GM19324 (cell line): ENCODE measurements around the gene DNAH6.

ENCODE experiments used
- ATAC-seq: cut with Tn5 transposase; IDR thresholded peaks from one replicate; pipeline ENCODE4 v1.9.1; 2021; ENCODE audit warnings: mild to moderate bottlenecking, moderate library complexity; ENCODE audit not compliant: unreplicated experiment, low FRiP score

Gene DNAH6

DNA sequence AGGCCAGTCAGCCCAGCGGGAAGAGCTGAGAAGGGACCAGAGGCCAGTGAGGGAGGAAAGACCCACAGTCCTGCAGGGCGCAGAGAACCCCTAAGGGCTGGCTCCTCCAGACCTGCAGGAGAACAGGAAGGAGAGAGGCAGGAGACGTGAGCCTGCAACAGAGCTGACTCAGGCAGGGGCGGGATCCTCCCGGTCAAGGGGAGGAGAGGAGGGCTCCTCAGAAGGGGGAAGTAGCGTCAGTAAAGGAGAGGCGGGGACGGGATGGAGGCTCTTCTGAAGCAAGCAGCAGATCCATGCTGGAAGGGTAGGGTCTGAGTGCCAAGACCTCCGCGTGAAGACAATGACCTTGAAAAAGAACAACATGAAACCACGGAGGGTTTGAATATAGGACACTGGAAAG lies 313.8 kb downstream of the DNAH6 start:
- no peak for ATAC-seq

DNA sequence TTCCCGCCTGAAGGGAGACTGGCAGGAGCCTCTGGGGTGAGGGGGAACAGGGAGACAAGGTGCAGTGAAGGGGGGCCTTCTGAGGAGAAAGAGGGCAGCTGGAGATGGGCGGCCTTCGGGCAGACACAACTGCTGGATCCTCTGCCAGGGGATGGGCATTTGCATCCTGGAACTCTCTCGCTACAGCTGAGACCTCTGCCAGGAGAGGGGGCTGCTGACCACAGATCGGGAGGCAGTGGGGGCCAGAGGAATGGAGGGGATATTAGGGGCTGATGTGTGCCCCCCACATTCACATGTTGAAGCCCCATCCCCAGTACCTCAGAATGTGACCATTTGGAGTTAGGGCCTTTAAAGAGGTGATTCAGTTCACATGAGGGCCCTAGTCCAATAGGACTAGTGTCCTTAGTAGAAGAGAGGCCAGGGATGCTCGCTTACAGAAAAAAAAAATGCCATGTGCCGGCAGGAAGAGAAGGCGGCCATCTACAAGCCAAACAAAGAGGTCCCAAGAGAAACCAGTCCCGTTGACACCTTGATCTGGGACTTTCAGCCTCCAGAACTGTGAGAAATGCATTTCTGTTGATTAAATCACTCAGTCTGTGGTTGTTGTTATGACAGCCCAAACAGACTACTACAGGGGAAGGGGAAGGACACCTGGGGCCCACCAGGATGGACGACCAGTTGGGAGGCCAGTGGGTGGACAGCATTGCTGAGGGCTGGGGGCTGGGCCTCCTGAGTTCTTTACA lies 314.6 kb downstream of the DNAH6 start:
- no peak for ATAC-seq

- no peak for ATAC-seq
Measured at GRCh38 chr2:84832772-84833461, 316.6 kb downstream of the DNAH6 start.

DNA sequence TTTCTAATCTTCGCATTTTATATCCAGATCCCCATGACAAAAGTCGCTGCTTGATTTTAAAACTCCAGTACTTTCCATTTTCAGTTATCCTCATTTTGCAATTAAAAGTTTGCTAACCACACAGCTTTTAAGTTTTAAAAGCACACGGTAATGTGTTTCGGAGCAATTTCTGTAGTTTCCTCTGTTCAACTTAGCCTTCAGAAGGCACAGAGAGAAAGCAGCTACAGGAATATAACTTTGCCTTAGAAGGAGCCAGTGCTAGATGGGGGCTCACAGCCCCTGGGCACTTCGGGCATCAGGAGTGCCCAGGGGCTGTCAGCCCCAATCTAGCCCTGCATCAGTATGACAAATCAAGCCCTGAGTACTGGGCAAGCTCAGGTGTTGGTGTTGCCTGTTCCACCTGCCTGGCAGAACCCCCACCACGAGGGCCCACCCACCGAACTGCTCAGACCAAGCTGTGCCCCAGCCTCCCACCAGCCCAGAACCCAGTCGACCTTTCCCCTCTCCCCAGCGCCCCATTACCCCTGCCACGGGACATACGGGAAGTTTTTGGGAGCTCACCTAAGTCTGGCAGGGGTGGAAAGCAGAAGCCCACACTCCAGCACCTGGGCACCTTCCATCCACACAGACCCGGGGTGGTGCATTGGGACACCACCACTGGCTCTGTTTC lies 317.3 kb downstream of the DNAH6 start:
- ATAC-seq, result no peak

- ATAC-seq, result no peak
Measured at GRCh38 chr2:84836215-84836614, 319.9 kb downstream of the DNAH6 start.

- ATAC-seq, result no peak
Measured at GRCh38 chr2:84838434-84839145, 322.3 kb downstream of the DNAH6 start.

DNA sequence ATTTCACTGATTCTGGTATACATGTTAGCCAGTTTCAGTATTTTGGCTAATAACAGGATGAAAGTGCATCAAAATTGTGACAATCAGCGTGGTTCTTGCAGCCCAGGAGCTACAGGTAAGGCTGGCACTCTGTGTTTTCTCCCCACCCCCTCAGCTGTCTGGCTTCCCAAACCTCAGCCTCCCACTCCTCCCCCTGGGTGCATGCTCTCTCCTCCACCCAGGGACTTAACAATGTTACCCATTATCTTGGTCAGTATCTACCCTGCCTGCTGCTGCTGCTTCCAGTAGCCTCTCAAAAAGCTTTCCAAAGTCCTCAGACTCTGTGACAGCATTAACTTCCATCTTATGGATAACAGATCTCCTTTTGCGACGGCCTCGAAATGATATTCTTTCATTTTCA lies 323.6 kb downstream of the DNAH6 start:
- ATAC-seq, result no peak

DNA sequence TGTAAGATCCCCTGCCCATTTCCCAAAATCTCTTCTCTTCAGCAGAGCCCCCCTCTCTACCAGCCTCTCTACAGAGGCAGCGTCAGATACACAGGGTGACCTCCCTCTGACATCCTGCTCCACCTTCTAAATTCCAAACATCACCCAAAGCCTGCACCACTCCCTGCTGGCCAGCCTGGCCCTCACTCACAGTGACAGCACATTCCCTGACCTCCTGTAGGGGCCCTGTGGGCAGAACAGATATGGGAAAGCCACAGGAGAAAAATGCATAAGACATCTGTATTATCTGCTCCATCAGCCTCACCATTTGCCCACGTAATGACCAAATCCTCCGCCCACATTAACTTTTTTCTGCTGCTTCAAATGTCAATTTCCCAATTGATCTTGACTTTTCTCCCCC lies 324.0 kb downstream of the DNAH6 start:
- no peak for ATAC-seq

- no peak for ATAC-seq
Measured at GRCh38 chr2:84841577-84841976, 325.3 kb downstream of the DNAH6 start.

DNA sequence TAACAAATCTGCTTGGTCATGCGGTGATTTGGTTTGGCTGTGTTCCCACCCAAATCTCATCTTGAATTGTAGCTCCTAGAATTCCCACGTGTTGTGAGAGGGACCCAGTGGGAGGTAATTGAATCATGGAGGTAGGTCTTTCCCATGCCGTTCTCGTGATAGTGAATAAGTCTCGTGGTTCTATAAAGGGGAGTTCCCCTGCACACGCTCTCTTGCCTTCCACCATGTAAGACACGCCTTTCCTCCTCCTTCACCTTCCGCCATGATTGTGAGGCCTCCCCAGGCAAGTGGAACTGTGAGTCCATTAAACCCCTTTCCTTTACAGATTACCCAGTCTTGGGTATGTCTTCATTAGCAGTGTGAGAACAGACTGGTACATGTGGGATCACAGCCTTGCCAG lies 327.8 kb downstream of the DNAH6 start:
- ATAC-seq, result no peak

DNA sequence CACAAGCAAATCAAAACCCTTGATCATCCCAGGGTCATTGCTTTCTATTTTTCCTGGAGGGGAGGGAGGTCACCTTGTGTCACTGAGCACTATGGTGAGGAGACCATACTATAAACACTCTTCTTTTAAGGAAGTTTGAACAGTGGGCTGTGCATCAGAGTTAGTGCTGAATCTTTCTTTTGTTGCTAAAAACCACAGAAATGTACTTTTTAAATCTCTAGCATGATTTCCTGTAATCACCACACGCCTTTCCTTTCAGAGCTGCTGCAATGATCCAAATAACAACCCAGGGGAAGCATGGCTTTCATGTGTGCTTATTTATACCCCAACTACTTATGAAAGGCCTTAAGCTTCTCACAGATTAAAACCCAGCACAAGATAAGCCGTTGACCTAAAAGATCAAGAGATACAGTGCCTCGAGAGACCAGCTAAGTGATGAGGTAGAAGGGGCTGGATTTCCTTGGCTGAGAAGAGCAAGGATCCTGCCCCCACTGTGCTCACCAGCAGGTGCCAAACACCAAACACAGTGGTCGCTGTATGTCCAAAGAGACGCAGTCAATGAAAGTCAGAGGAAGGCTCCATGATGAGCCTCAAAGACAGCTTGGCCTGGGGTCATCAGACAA lies 329.9 kb downstream of the DNAH6 start:
- no peak for ATAC-seq

DNA sequence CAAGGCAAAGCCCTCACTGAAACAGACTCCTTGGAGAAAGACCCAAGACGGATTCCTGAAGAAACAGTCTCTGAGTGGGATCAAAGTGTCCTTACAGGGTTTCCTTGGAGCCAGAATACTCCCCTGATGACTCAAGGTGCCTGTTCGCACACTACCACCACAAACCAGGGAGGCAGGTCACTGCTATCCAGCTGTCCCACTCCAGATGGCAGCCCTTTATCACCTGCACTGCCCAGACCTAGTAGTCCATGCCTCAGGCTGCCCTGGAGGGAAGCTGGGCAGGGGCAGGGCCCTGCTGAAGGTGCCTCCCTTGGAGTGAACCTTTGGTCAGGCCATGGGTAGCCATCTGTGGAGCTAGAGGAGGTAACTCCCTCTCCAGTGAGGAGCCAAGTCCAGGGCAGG lies 330.4 kb downstream of the DNAH6 start:
- ATAC-seq, result no peak

- ATAC-seq, result no peak
Measured at GRCh38 chr2:84847326-84848050, 331.2 kb downstream of the DNAH6 start.

- no peak for ATAC-seq
Measured at GRCh38 chr2:84849271-84849952, 333.1 kb downstream of the DNAH6 start.

DNA sequence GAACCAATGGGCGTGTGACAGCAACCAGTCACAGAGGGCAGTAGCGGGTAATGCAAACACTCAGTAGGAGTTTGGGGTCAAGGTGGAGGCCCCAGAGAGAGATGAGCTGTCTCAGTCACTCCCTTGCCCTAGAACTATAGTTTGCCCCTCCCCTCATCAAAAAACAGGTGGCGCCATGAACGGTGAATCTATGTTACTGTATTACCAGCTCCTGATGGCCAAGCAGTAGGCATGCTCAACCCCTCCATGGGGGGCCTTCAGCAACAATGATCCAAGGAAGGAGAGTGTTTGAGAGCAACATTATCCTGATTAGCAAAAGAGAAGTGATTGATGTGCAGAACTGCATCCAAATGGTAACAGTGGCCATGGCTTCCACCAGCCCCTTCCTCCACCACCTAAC lies 334.2 kb downstream of the DNAH6 start:
- no peak for ATAC-seq

DNA sequence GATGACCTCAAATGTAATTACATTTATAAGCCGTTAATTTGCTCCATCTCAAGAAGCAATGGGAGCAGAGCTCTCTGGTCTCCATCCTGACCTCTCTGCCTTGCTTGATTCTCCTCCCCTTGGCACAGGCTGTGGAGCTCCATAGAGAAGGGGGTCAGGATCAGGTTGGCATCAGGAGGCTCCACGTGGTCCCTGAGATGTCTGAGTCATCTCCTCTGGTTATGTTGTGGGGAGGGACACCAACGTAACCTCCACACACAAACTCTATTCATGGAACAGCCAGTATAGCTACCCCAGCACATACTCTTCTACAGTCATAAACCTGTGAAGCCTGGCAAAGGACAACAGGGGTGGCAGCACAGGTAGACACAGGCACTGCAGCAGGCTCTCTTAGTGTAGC lies 335.6 kb downstream of the DNAH6 start:
- ATAC-seq, result no peak

DNA sequence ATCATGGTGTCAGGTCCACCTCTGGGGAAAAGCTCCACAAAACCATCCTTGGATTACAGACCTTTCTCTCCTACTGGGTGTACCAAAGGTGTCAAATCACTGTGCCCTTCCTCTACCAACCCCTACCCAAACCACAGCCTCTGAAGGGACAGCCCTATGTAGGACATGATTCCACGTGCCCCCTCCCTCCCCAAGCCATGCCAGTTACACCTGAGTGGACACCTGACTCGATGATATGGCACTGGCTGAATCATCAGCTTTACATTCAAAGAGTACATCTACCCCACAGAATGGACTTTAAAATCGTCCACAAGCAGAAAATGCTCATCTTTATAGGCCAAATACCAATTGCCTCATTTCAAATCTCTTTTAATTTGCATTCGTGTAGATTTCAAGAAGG lies 338.6 kb downstream of the DNAH6 start:
- ATAC-seq, result no peak

DNA sequence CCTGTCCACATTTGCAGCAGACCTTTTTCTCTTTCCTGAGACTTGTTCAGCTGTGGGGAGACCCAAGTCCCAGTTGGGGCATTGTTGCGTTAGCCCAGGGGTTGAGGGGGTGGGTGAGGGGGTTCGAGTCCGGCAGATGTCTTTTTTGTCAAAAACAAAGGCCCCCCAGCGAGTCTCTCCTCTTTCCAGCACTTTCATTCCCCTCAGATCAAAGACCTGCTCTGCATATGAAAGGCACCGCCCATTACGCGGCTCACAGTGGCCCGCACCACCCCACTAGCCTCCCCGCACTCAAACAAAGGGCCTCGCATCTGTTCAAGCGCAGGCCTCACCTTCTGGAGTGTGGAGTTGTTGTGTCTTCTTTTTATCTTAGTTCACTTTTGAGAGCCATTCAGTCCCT lies 339.4 kb downstream of the DNAH6 start:
- no peak for ATAC-seq

GRCh38 chr2:84856787-84857186 lies 340.5 kb downstream of the DNAH6 start:
- no peak for ATAC-seq
